ENCODE measurements around the gene CNOT3. TPM values are rescaled to one million over a fixed set of nuclear protein-coding genes. Genes with fewer than 3 reads are reported as not detected.

The CNOT3 gene
- total and polyA plus RNA-seq, 2 donors (not counting 1 experiment from before 2014, with no cell fraction given): 28.1 to 82.1 TPM

DNA sequence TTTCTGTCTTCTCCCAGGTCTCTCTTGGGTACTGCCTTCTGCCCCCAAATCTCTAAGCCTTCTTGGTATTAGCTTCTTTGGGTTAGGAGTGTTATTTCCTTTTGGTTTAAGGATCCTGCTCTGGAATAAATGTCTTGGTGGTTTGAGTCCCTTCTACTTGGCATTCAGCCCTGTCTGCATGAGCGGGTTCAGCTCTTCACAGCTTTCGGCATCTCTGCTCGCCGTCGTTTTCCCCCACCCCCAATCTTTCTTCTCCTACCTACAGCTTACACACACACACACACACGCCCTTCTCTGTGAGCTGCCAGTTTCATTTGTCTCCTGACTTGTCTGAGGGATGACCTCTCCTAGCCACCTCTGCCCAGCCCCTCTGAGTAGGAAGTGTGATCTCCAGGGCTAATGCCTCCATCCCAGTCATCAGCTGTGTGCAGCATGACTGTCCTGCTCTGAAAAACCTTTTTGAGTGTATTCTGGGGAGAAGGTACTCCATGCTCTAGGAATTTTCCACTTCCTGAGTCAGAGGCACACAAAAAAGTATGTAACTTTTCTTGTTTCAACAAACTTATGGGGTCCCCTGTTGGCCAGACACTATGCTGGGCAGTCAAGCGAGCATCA is 4.7 kb downstream of the CNOT3 start:
- no peaks in the 10 kb centered on the region for H3K9me3 Mint-ChIP-seq (ENCODE audit: insufficient read depth)
- 90% methylated on average over 2 of the region's 7 CpGs for WGBS (ENCODE audit: insufficient coverage)
- CTCF ChIA-PET: no interaction called here
- peak overlapping the region in 1 of 2 donors; percentile 32 for H3K27ac ChIP-seq (ENCODE audit: low read length in 2 of 2)
- intact Hi-C loops (cut with micrococcal nuclease): no loop called here
- H3K27me3 ChIP-seq (replicated peaks in 1 of 4; ENCODE audit: control extremely low read depth in 1 of 4, control insufficient read depth in 3 of 4, insufficient read depth in 4 of 4, low read length in 3 of 4): no peaks in the 10 kb centered on the region
- H3K27me3 Mint-ChIP-seq: no peaks in the 10 kb centered on the region
- peaks cover 87% of the 10 kb centered on the region for H4K20me1 ChIP-seq (ENCODE audit: control insufficient read depth, insufficient read depth, low read length, poor library complexity, severe bottlenecking)
- H3K4me3 ChIP-seq (ENCODE audit: control extremely low read depth in 1 of 5, extremely low read depth in 1 of 5, insufficient read depth in 1 of 5, low read depth in 2 of 5, low read length in 4 of 5): no peak overlapping the region
- H3K4me1 ChIP-seq (ENCODE audit: control insufficient read depth in 2 of 2, insufficient read depth in 2 of 2, low read length in 2 of 2): peaks cover 16 to 21% of the 10 kb centered on the region in 2 donors
- peaks cover 37% of the 10 kb centered on the region for H3K4me1 Mint-ChIP-seq
- no peak overlapping the region for H3K4me2 ChIP-seq (replicated peaks; ENCODE audit: low read depth, low read length, poor library complexity, severe bottlenecking)
- peaks cover 74% of the 10 kb centered on the region for H3K79me2 ChIP-seq (ENCODE audit: control insufficient read depth, insufficient read depth, low read length)
- H3K9me3 ChIP-seq (ENCODE audit: control extremely low read depth in 1 of 3, control insufficient read depth in 2 of 3, insufficient read depth in 1 of 3, low read length in 2 of 3): no peaks in the 10 kb centered on the region
- POLR2A ChIA-PET: no interaction called here
- ATAC-seq (ENCODE audit: low read depth): no peak
- H2AFZ ChIP-seq (ENCODE audit: insufficient read depth, low read depth, low read length, poor library complexity, severe bottlenecking): no peak overlapping the region
- DNase-seq: no peak
- H3K4me3 Mint-ChIP-seq: no peak overlapping the region
- no peak overlapping the region for H3K9ac ChIP-seq (ENCODE audit: low read length)
- TF ChIP-seq, protein P1, sequence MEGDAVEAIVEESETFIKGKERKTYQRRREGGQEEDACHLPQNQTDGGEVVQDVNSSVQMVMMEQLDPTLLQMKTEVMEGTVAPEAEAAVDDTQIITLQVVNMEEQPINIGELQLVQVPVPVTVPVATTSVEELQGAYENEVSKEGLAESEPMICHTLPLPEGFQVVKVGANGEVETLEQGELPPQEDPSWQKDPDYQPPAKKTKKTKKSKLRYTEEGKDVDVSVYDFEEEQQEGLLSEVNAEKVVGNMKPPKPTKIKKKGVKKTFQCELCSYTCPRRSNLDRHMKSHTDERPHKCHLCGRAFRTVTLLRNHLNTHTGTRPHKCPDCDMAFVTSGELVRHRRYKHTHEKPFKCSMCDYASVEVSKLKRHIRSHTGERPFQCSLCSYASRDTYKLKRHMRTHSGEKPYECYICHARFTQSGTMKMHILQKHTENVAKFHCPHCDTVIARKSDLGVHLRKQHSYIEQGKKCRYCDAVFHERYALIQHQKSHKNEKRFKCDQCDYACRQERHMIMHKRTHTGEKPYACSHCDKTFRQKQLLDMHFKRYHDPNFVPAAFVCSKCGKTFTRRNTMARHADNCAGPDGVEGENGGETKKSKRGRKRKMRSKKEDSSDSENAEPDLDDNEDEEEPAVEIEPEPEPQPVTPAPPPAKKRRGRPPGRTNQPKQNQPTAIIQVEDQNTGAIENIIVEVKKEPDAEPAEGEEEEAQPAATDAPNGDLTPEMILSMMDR (IDR thresholded peaks at IDR 0.05): no peak
- no peak for TF ChIP-seq EZH2 (IDR thresholded peaks at IDR 0.05; ENCODE audit: borderline replicate concordance, insufficient read depth, low read depth, low read length, poor library complexity, severe bottlenecking)
- no peak overlapping the region for H3K27ac Mint-ChIP-seq
- peaks cover 0 to 69% of the 10 kb centered on the region in 2 experiments for H3K36me3 ChIP-seq (replicated peaks in 1 of 2; ENCODE audit: control extremely low read depth in 1 of 2, control insufficient read depth in 1 of 2, extremely low read depth in 1 of 2, insufficient read depth in 2 of 2, low read length in 1 of 2)

DNA sequence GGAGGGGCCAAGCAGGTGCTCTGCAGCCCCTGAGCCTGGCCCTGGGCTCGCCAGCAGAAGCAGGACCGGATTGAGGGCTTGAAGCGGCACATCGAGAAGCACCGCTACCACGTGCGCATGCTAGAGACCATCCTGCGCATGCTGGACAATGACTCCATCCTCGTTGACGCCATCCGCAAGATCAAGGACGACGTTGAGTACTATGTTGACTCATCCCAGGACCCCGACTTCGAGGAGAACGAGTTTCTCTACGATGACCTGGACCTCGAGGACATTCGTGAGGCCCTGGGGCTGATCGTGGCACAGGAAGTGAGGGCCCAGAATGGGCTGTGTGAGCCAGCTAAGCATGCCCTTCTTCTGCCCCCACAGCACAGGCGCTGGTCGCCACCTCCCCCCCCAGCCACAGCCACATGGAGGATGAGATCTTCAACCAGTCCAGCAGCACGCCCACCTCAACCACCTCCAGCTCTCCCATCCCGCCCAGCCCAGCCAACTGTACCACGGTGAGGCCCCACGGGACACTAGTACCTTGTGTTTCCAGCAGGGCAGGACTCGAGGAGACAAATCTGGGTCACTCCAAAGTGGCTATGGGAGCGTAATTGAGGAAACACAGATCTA is 8.1 kb downstream of the CNOT3 start:
- intact Hi-C loops (cut with micrococcal nuclease): no loop called here
- no peak overlapping the region for H3K27ac ChIP-seq (ENCODE audit: low read length in 2 of 2)
- DNase-seq (no peak), ATAC-seq (ENCODE audit: low read depth) (no peak)
- no peaks in the 10 kb centered on the region for H3K27me3 ChIP-seq (replicated peaks in 1 of 4; ENCODE audit: control extremely low read depth in 1 of 4, control insufficient read depth in 3 of 4, insufficient read depth in 4 of 4, low read length in 3 of 4)
- H3K9ac ChIP-seq (ENCODE audit: low read length): no peak overlapping the region
- no peak overlapping the region for H2AFZ ChIP-seq (ENCODE audit: insufficient read depth, low read depth, low read length, poor library complexity, severe bottlenecking)
- peaks cover 12% of the 10 kb centered on the region for H3K4me1 Mint-ChIP-seq
- H3K79me2 ChIP-seq (ENCODE audit: control insufficient read depth, insufficient read depth, low read length): peaks cover 43% of the 10 kb centered on the region
- H3K9me3 ChIP-seq (ENCODE audit: control extremely low read depth in 1 of 3, control insufficient read depth in 2 of 3, insufficient read depth in 1 of 3, low read length in 2 of 3): no peaks in the 10 kb centered on the region
- no peak overlapping the region for H3K4me3 Mint-ChIP-seq
- H3K4me3 ChIP-seq (ENCODE audit: control extremely low read depth in 1 of 5, extremely low read depth in 1 of 5, insufficient read depth in 1 of 5, low read depth in 2 of 5, low read length in 4 of 5): no peak overlapping the region
- no peaks in the 10 kb centered on the region for H3K9me3 Mint-ChIP-seq (ENCODE audit: insufficient read depth)
- H3K4me1 ChIP-seq (ENCODE audit: control insufficient read depth in 2 of 2, insufficient read depth in 2 of 2, low read length in 2 of 2): peaks cover 0 to 4% of the 10 kb centered on the region in 2 donors
- peaks cover 83% of the 10 kb centered on the region for H4K20me1 ChIP-seq (ENCODE audit: control insufficient read depth, insufficient read depth, low read length, poor library complexity, severe bottlenecking)
- no peak for TF ChIP-seq EZH2 (IDR thresholded peaks at IDR 0.05; ENCODE audit: borderline replicate concordance, insufficient read depth, low read depth, low read length, poor library complexity, severe bottlenecking)
- TF ChIP-seq, protein P1 (IDR thresholded peaks at IDR 0.05): no peak
- 96% methylated on average over 25 of the region's 28 CpGs for WGBS (ENCODE audit: insufficient coverage)
- POLR2A ChIA-PET: no interaction called here
- no peaks in the 10 kb centered on the region for H3K27me3 Mint-ChIP-seq
- H3K36me3 ChIP-seq (replicated peaks in 1 of 2; ENCODE audit: control extremely low read depth in 1 of 2, control insufficient read depth in 1 of 2, extremely low read depth in 1 of 2, insufficient read depth in 2 of 2, low read length in 1 of 2): peaks cover 0 to 97% of the 10 kb centered on the region in 2 experiments
- H3K27ac Mint-ChIP-seq: no peak overlapping the region
- CTCF ChIA-PET: no interaction called here
- H3K4me2 ChIP-seq (replicated peaks; ENCODE audit: low read depth, low read length, poor library complexity, severe bottlenecking): no peak overlapping the region
